GM18520 (cell line): ENCODE measurements around the gene ASB5.
"Not testable (repeated sequence)": the region's sequence is repeated elsewhere in the genome, so short reads cannot be mapped to it uniquely, and the experiment has no call there.

Experiments used
- ATAC-seq: cut with Tn5 transposase; IDR thresholded peaks from one replicate; pipeline ENCODE4 v1.9.1; 2021; ENCODE audit not compliant: unreplicated experiment

ASB5 gene, protein sequence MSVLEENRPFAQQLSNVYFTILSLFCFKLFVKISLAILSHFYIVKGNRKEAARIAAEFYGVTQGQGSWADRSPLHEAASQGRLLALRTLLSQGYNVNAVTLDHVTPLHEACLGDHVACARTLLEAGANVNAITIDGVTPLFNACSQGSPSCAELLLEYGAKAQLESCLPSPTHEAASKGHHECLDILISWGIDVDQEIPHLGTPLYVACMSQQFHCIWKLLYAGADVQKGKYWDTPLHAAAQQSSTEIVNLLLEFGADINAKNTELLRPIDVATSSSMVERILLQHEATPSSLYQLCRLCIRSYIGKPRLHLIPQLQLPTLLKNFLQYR

DNA sequence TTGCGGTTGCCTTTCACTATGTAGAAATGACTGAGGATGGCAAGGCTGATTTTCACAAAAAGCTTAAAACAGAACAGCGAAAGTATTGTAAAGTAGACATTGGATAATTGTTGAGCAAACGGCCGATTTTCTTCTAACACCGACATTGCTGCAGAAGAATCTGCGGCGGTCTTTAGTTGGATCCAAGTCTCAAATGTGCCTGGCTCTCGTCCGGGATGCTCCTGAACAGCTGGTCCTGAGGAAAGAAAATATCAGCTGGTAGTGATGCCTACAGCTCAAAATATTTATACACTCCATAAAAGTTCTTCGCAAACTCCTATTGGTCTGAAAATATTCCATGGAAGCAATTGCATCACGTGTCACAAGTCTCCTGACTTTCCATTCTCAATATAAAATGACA, at the start of gene ASB5:
Gene ASB5 (minus strand): TSS at position 260 of the 400 bp plus-strand sequence. CDS start 114 bp downstream, at position 146.
- no peak for ATAC-seq

DNA sequence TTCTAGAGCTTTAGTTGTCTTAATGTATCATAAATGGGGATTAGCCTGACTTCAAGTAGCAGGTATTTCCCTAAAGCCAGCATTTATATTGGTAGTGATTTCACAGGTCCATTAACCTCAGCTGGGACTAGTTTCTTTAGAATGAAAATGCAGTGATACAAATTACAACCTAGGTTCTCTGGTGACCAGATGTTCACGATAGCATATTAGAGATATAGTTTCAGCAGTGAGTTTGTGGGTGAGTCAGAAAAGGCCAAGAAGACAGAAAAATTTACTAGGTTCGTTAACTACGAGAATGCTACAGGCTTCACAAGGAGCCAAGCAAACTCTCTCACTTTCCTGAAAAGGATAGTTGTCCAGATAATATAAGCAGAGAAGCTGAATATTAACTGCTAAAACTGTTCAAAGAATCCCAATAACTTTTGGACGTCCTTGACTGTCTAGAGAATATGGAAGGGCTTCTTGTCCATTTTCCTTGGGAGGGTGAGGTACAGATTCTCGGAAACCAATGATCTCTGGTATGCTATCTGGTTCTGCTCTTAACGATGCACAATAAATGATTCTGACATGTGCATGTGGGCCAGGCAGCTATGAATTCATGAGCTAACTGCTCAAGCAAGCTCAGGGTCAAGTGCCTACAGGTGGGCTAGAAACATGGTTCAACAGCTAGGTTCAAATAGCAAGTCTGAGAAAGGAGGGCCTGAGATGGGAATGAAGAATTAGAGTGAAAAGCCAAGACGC, 44.7 kb upstream of the ASB5 start:
- no peak for ATAC-seq

- no peak for ATAC-seq
Measured at GRCh38 chr4:176309772-176310171, 40.8 kb upstream of the ASB5 start.

DNA sequence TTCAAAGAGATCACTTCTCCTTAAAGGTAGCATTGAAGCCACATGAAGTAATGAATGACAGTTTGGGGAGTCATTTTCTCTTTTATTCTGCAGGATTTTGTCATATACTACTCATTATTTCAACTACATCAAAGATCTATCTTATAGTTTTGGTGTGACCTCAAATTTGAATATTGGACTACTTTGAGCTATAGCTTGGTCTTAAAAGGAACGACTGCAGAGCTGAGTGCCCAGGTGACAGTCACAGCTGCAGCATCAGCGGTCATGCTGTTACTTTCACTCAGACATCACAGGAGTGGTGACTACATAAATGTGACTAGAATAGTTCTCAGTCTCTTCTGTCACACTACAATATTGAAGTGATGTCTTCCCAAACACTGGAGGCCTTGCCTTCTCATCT, 40.0 kb upstream of the ASB5 start:
- ATAC-seq = peak; percentile 100

- ATAC-seq = peak; percentile 29
Measured at GRCh38 chr4:176308441-176308840, 39.4 kb upstream of the ASB5 start.

DNA sequence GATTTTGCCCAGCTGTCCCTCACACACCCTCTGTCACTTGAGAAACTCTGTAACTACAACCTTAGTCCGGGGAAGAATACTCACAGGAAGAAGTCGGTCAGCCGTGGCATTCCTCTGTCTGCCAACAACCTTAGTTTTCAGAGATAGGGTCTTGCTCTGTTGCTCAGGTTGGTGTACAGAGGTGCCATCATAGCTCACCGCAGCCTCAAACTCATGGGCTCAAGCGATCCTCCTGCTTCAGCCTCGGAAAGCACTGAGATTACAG, 38.6 kb upstream of the ASB5 start:
- ATAC-seq = no peak

DNA sequence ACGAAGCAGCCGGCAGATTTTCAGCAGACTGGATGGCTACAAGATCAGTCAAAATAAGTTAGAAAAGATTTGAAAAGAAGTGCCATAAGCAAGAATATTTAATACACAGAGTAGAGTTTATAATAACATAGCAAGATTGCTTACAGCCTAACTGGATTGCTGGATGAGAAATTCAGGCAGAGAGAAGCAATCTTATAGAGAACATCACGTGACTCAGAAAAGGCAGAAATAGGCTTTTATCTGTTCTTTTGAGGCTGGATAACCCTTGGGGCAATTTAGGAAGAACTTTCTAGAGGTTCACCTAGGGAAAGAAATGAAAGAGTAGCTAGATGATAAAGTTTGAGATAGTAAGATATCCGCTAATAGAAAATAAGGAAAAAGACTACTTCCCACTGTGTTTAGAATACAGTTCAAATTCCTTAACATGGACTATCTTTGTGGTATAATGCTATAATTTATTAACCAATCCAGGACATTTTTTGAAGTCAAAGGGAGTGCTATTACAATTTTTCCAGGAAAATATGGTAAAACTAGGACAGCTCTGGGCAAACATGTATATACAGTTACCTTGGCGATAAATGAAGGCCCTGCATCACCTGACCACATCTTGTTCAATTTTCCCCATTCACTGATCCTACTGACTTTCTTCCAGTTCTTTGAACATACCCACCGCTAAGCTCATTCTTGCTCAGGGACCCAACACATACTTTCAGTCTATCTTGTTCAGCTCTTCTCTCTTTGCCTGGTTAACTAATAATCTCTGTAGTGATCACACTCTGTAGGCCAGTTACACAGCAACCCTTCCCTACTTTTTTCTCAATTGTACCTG, 38.0 kb upstream of the ASB5 start:
- ATAC-seq = no peak

GRCh38 chr4:176303938-176304337, 34.9 kb upstream of the ASB5 start:
- no peak for ATAC-seq

DNA sequence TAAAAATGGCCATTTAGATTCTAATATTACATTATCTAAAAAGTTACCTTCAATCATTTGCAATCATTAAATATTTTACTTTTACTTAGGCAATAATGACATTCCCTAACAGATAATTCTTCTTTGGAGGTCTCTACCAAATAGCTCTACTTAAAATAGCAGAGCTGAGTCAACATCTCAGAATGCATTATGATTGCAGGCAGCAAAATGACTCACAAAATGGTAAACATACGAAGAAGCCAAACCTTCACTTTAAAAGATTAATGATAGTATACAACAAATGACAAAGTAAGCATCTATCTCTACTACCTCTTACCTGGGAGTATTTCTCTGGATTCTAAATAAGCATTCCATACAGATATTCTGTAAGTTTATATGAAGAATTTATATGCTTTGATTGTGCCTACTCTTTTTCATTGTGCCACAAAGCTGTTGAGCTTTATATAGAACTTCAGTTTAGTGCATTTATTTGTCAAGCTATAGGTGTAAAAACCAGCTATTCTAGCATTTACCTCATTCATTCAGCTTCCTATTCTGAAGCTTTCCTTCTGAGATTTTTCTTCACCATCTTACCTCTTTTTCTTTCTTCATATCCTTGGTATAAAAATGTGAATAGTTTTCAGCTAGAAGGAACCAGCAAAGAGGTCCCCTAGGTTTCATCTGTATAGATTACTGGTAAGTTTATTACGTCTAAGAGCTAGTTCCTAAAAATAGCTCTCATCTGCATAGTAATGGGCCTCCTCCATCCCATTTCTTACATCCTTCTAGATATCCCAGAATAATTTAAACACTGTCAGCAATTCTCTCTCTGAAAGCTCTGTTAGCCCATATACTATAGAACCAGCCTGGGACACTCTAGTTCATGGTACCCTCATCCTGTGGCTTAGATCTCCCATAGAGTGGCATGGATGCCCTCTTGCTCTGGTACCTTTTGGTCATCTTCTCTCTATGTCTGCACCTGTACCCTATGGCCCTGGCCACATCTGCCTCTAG, 33.6 kb upstream of the ASB5 start:
- no peak for ATAC-seq

- ATAC-seq = no peak
Measured at GRCh38 chr4:176300565-176300964, 31.5 kb upstream of the ASB5 start.

- ATAC-seq = no peak
Measured at GRCh38 chr4:176300036-176300435, 31.0 kb upstream of the ASB5 start.

- no peak for ATAC-seq
Measured at GRCh38 chr4:176298664-176299063, 29.6 kb upstream of the ASB5 start.

- ATAC-seq = not testable (repeated sequence)
Measured at GRCh38 chr4:176295907-176296306, 26.9 kb upstream of the ASB5 start.

GRCh38 chr4:176293660-176294059, 24.6 kb upstream of the ASB5 start:
- no peak for ATAC-seq

DNA sequence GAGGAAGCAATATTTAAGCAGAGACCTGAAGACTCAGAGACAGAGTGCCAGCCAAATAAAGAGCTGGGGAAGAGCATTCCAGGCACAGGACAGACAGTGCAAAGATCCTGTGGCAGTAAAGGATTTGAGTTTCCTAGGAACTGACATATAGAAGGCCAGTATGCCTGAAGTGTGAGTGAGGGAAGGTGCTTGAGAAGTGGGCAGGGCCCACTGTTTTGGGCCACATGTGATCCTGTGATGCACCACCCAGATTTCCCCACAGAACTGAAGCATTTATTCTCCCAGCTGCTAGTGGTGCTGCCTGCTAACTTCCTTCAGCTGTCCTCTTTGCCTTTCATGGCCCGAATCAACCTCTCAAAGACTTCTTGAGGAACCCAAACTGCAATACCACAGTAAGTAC, 23.9 kb upstream of the ASB5 start:
- ATAC-seq = no peak

GRCh38 chr4:176291748-176292147, 22.7 kb upstream of the ASB5 start:
- no peak for ATAC-seq

DNA sequence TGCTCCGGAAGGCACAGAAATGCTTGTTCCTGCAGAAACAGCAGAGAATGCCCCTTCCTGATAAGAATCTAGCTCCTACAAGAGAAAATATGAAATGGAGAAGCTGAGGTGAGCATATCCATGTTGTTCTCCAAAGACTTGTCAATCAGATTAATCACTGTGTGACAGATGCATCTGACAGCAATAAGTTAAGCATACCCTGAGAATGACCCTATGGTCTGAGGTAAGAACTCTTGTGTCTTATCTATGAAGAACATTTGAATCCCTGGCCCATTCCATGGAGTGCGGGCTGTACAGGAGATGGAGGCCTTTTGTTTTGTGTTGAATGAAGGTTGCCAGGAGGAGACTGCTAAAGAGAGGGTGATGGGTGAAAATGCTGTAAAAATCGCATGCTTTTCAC, 21.5 kb upstream of the ASB5 start:
- ATAC-seq = no peak

DNA sequence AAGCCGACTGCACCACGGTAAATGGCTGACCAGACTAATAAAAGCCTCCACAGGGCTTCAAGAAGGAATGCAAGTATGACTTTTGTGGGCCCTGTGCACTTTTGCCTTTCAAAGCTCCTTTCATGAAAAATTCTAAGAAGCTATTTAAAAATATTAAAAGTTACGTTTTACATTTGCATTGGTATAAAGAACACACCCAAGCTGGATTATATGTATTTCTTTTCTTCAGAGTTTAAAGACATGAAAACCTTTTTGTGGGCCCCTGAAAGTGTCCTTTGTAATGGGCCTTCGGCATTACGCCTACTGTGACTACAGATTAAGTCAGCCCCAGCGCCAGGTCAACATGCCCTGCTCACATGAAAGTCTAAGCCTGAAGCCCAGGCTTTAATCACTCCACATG, 20.5 kb upstream of the ASB5 start:
- ATAC-seq = no peak

GRCh38 chr4:176288020-176288419, 19.0 kb upstream of the ASB5 start:
- no peak for ATAC-seq

- ATAC-seq = no peak
Measured at GRCh38 chr4:176287546-176287945, 18.5 kb upstream of the ASB5 start.

DNA sequence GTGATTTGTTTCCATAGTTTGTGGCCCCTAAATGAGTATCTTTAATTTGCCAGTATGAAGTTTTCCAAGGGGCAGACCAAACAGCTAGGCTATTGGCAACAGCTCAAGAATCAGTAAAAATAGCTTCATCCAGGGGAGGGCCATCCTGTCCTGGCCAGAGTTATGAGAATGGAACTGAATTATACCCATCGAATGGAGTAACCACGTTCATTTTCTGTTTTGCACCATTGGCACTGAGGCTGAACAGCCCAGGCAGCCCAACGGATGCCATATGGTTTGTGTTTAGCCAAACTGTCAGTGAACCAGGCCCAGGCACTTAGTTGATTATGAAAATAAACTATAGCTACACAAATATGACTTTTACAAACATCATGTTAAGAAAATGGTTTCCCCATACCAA, 17.7 kb upstream of the ASB5 start:
- no peak for ATAC-seq
